Measurements from ENCODE around the gene PIGL. TPM values are rescaled to one million over a fixed set of nuclear protein-coding genes. Genes with fewer than 3 reads are reported as not detected.

PIGL gene
- total and polyA plus RNA-seq, 2 donors: 16.7 to 33.2 TPM

GRCh38 chr17:16314859-16315258 is 97.8 kb downstream of the PIGL start:
- no peak for DNase-seq (ENCODE audit: extremely low spot score)
- no peaks in the 10 kb centered on the region for H3K4me1 ChIP-seq (ENCODE audit: insufficient read depth)
- H3K4me3 ChIP-seq (ENCODE audit: low read depth, low read length): no peak overlapping the region
- WGBS: 98% methylated on average over 3 of the region's 3 CpGs
- H3K27ac ChIP-seq (ENCODE audit: low read depth): no peak overlapping the region
- no peaks in the 10 kb centered on the region for H3K36me3 ChIP-seq (ENCODE audit: insufficient read depth)

GRCh38 chr17:16319969-16320368 is 103.0 kb downstream of the PIGL start:
- Histone ChIP-seq H3K4me3 (ENCODE audit: low read depth, low read length) (no peak overlapping the region), H3K27ac (ENCODE audit: low read depth) (no peak overlapping the region), H3K36me3 (ENCODE audit: insufficient read depth) (no peaks in the 10 kb centered on the region), H3K4me1 (ENCODE audit: insufficient read depth) (no peaks in the 10 kb centered on the region)
- WGBS: 73% methylated on average over 3 of the region's 3 CpGs
- no peak for DNase-seq (ENCODE audit: extremely low spot score)

GRCh38 chr17:16322636-16323035 is 105.6 kb downstream of the PIGL start:
- Histone ChIP-seq H3K36me3 (ENCODE audit: insufficient read depth) (no peaks in the 10 kb centered on the region), H3K4me3 (ENCODE audit: low read depth, low read length) (no peak overlapping the region), H3K4me1 (ENCODE audit: insufficient read depth) (no peaks in the 10 kb centered on the region), H3K27ac (ENCODE audit: low read depth) (no peak overlapping the region)
- WGBS: 92% methylated on average over 3 of the region's 3 CpGs
- no peak for DNase-seq (ENCODE audit: extremely low spot score)

DNA sequence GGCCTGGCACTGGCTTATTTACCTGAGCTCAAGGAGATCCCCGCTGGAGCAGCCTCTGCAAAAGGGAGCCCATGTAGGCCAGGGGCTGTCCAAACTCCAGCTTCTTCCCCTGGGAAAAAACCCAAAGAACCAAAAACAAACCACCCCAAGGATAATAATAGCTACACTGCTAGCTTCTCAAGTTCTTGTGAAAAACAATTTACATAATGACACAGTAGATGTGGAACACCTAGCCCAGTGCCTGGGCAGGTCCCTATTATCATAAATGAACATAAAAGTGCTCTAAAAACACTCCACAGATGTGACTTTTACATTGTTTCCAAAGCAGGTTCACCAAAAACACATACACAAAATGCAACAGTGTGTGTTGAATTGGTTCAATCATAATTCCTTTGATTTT is 109.0 kb downstream of the PIGL start:
- no peak overlapping the region for H3K4me3 ChIP-seq (ENCODE audit: low read depth, low read length)
- WGBS: 92% methylated on average over 1 of the region's 1 CpG
- no peak overlapping the region for H3K27ac ChIP-seq (ENCODE audit: low read depth)
- no peaks in the 10 kb centered on the region for H3K36me3 ChIP-seq (ENCODE audit: insufficient read depth)
- no peaks in the 10 kb centered on the region for H3K4me1 ChIP-seq (ENCODE audit: insufficient read depth)
- no peak for DNase-seq (ENCODE audit: extremely low spot score)

- WGBS: 99% methylated on average over 3 of the region's 3 CpGs
- DNase-seq (ENCODE audit: extremely low spot score): no peak
- H3K27ac ChIP-seq (ENCODE audit: low read depth): no peak overlapping the region
Measured at GRCh38 chr17:16327018-16327417, 110.0 kb downstream of the PIGL start.

DNA sequence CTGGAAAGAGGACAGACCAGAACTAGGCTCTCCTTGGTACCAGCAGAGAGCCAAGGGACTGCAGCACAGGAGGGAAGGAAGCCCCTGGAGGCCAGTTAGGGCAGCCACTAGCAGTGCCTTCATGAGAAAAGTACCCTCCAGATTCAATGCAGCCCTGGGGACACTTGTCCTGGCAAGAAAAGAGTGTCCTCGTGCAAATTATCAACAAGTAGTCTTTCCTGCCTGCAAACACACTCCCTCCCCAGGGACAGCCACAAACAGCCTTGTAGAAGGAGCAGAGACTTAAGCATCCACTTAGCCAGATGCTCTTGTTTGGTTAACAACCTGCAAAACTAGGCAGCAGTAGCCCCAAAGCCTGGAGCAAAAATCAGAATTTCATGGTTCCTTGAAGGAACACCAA is 112.0 kb downstream of the PIGL start:
- no peak overlapping the region for H3K27ac ChIP-seq (ENCODE audit: low read depth)
- 21% methylated on average over 1 of the region's 1 CpG for WGBS
- H3K4me1 ChIP-seq (ENCODE audit: insufficient read depth): no peaks in the 10 kb centered on the region
- H3K4me3 ChIP-seq (ENCODE audit: low read depth, low read length): no peak overlapping the region
- no peak for DNase-seq (ENCODE audit: extremely low spot score)
- H3K36me3 ChIP-seq (ENCODE audit: insufficient read depth): no peaks in the 10 kb centered on the region

More at GRCh38 chr17:16327018-16327417, 110.0 kb downstream of the PIGL start:
- H3K4me3 ChIP-seq (ENCODE audit: low read depth, low read length): no peak overlapping the region
- H3K4me1 ChIP-seq (ENCODE audit: insufficient read depth): no peaks in the 10 kb centered on the region
- no peaks in the 10 kb centered on the region for H3K36me3 ChIP-seq (ENCODE audit: insufficient read depth)

DNA sequence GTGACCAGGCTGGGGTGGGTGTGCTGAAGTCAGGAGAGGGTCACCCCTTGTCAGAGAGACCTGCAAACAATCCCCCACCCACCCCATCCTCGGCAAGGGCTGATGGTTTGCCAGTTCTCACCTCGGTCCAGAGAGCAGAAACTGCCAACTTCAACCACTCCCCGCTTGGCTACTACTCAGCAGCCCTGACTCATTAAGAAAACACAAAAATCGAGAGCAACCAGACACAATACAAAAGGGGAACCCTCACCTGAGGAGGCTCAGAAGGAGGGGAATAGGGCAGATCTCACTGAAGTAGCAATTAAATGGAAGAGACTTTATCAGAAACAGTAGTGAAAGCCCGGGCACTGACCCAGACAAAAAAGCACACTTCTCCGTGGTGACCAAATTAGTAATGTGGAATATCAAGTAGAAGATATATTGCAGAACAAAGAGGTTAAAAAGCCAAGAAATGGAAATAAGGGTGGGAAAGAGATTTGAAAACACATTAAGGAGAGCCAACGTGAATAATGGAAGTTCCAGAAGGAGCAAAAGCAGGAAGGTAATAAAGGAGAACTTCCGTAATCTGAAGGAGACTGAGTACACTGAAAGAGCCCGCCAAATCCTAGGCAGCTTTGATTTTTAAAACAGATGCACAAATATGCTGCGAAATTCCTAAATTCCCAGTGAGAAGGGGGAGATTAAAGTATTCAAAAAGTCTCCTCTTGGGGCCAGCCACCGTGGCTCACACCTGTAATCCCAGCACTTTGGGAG is 112.7 kb downstream of the PIGL start:
- no peak overlapping the region for H3K27ac ChIP-seq (ENCODE audit: low read depth)
- no peaks in the 10 kb centered on the region for H3K4me1 ChIP-seq (ENCODE audit: insufficient read depth)
- H3K4me3 ChIP-seq (ENCODE audit: low read depth, low read length): no peak overlapping the region
- WGBS: 59% methylated on average over 11 of the region's 11 CpGs
- DNase-seq (ENCODE audit: extremely low spot score): no peak
- H3K36me3 ChIP-seq (ENCODE audit: insufficient read depth): no peaks in the 10 kb centered on the region

GRCh38 chr17:16338391-16338790 is 121.4 kb downstream of the PIGL start:
- 91% methylated on average over 3 of the region's 3 CpGs for WGBS
- H3K27ac ChIP-seq (ENCODE audit: low read depth): no peak overlapping the region
- H3K4me1 ChIP-seq (ENCODE audit: insufficient read depth): no peaks in the 10 kb centered on the region
- H3K36me3 ChIP-seq (ENCODE audit: insufficient read depth): no peaks in the 10 kb centered on the region
- DNase-seq (ENCODE audit: extremely low spot score): no peak
- no peak overlapping the region for H3K4me3 ChIP-seq (ENCODE audit: low read depth, low read length)

- H3K4me1 ChIP-seq (ENCODE audit: insufficient read depth): no peaks in the 10 kb centered on the region
- H3K27ac ChIP-seq (ENCODE audit: low read depth): no peak overlapping the region
- peaks cover 2% of the 10 kb centered on the region for H3K36me3 ChIP-seq (ENCODE audit: insufficient read depth)
- no peak overlapping the region for H3K4me3 ChIP-seq (ENCODE audit: low read depth, low read length)
- DNase-seq (ENCODE audit: extremely low spot score): no peak
- 97% methylated on average over 1 of the region's 1 CpG for WGBS
Measured at GRCh38 chr17:16339402-16339801, 122.4 kb downstream of the PIGL start.

- WGBS: 91% methylated on average over 1 of the region's 1 CpG
- no peak for DNase-seq (ENCODE audit: extremely low spot score)
- no peaks in the 10 kb centered on the region for H3K4me1 ChIP-seq (ENCODE audit: insufficient read depth)
- H3K27ac ChIP-seq (ENCODE audit: low read depth): no peak overlapping the region
- no peak overlapping the region for H3K4me3 ChIP-seq (ENCODE audit: low read depth, low read length)
- peaks cover 2% of the 10 kb centered on the region for H3K36me3 ChIP-seq (ENCODE audit: insufficient read depth)
Measured at GRCh38 chr17:16339959-16340358, 122.9 kb downstream of the PIGL start.

GRCh38 chr17:16342979-16343378 is 126.0 kb downstream of the PIGL start:
- H3K4me1 ChIP-seq (ENCODE audit: insufficient read depth): no peaks in the 10 kb centered on the region
- DNase-seq (ENCODE audit: extremely low spot score): no peak
- 81% methylated on average over 4 of the region's 4 CpGs for WGBS
- H3K4me3 ChIP-seq (ENCODE audit: low read depth, low read length): no peak overlapping the region
- H3K36me3 ChIP-seq (ENCODE audit: insufficient read depth): peaks cover 2% of the 10 kb centered on the region
- H3K27ac ChIP-seq (ENCODE audit: low read depth): no peak overlapping the region

DNA sequence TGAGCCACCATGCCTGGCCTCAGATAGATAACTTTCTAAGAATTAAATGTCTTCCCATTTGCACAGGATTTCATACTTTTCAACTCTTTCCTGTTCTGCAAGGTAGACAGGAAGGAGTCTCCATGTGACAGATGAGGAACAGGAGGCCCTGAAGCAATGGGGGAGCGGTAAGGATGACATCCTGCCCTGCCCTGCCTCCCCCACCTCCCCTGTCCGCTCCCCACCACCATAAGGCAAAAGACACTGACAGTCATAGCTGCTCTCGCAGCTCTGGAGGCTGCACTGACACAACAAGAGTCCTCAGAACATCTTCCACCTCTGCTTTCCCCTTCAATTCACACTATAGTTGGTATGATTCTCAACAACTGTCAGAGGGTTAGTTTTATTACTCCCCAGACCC is 126.6 kb downstream of the PIGL start:
- no peak for DNase-seq (ENCODE audit: extremely low spot score)
- no peak overlapping the region for H3K4me3 ChIP-seq (ENCODE audit: low read depth, low read length)
- 94% methylated on average over 3 of the region's 3 CpGs for WGBS
- peaks cover 5% of the 10 kb centered on the region for H3K36me3 ChIP-seq (ENCODE audit: insufficient read depth)
- no peaks in the 10 kb centered on the region for H3K4me1 ChIP-seq (ENCODE audit: insufficient read depth)
- no peak overlapping the region for H3K27ac ChIP-seq (ENCODE audit: low read depth)

DNA sequence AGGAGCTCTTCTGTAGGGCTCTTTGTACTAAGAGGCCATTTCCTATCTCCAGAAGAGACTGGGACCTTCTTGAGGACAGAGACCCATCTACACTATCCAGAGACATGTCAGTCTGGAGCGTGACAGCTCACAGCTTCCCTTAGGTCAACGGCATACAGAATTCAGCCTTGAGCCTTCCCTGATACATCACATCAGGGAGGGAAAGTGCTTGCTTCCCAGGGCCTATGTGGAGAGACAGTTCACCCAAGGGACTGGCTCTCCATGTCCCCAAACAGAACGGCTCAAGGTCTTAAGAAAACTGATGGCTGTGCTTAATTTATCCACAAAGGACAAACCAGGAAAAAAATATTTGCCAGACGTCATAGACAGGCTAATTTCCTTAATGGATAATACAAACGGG is 128.6 kb downstream of the PIGL start:
- Histone ChIP-seq H3K4me1 (ENCODE audit: insufficient read depth) (no peaks in the 10 kb centered on the region), H3K4me3 (ENCODE audit: low read depth, low read length) (no peak overlapping the region), H3K36me3 (ENCODE audit: insufficient read depth) (peaks cover 7% of the 10 kb centered on the region), H3K27ac (ENCODE audit: low read depth) (no peak overlapping the region)
- WGBS: 84% methylated on average over 5 of the region's 5 CpGs
- DNase-seq (ENCODE audit: extremely low spot score): no peak

GRCh38 chr17:16346721-16347271 is 129.8 kb downstream of the PIGL start:
- no peak overlapping the region for H3K27ac ChIP-seq (ENCODE audit: low read depth)
- 96% methylated on average over 6 of the region's 6 CpGs for WGBS
- DNase-seq (ENCODE audit: extremely low spot score): no peak

More at GRCh38 chr17:16346721-16347271, 129.8 kb downstream of the PIGL start:
- Histone ChIP-seq H3K4me1 (ENCODE audit: insufficient read depth) (no peaks in the 10 kb centered on the region), H3K36me3 (ENCODE audit: insufficient read depth) (peaks cover 7% of the 10 kb centered on the region), H3K4me3 (ENCODE audit: low read depth, low read length) (no peak overlapping the region)

All from urinary bladder (tissue), 4 donors.